AML-193 (cell line): ENCODE measurements around the gene PDK4.
A peak's percentile ranks its signal among the peaks of the same experiment; 100 is the strongest.
"Not testable (repeated sequence)": the region's sequence is repeated elsewhere in the genome, so short reads cannot be mapped to it uniquely, and the experiment has no call there.

Source experiments
- DNase-seq, 2 experiments: peaks; one replicate each; lab custom pipeline; 2025; lab: John Stamatoyannopoulos, UW

PDK4 gene

DNA sequence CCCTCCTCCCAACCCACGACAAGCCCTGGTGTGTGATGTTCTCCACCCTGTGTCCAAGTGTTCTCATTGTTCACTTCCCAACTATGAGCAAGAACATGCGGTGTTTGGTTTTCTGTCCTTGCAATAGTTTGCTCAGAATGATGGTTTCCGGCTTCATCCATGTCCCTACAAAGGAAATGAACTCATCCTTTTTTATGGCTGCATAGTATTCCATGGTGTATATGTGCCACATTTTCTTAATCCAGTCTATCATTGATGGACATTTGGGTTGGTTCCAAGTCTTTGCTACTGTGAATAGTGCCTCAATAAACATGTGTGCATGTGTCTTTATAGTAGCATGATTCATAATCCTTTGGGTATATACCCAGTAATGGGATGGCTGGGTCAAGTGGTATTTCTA, 8.5 kb upstream of the PDK4 start:
- DNase-seq: not testable (repeated sequence)

DNA sequence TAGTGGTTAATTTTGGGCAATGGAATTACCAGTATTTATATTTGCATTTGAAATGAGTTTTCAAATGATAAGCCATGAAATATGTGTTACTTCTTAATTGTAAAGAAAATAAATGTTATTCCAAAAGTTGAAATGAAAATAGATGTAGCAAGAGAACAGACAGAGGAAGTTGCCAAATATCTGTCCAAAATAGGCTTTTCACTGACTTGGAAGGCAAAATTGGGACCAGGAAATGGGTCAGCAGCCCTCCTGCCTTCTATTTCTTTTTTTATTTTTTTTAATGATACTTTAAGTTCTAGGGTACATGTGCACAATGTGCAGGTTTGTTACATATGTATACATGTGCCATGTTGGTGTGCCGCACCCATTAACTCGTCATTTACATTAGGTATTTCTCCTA, 8.1 kb upstream of the PDK4 start:
- peak; percentile 6 to 17 for DNase-seq

DNA sequence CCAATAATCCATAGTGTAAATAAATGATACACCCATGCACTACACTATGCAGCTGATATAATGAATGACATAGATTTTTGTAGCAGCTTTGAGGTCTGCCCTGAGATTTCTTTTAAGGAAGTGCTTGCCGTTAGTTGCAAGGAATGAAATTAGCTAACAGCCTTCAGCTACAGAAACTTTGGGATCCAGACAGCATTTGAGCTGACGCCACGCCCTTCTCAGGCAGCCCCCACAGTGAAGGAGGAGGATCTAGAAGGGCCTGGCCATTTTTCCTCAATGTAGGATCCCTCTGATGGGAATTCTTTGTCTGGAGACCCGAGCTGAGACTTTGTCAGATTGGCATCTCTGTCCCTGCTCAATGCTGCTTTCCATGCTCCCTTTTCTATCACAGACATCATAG, 6.1 kb upstream of the PDK4 start:
- no peak for DNase-seq

DNA sequence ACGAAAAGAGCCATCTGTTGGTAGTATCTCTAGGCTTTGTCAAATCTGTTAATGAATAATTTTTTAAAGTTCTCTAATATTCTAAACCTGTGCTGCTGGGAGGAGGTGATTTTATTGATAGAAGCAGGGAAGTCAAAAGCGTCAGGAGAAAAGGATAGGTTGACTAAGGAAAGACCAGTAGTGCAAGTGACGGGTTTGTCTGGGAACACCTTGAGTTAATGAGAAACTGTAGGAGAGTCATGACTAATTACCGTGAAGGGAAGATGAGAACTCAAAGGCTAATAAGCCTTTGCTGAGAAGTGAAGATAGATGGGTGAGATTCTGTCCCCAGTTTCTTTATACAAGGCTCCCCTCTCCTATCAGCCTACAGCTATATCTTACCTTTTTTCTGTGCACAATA, 5.0 kb upstream of the PDK4 start:
- no peak for DNase-seq

DNA sequence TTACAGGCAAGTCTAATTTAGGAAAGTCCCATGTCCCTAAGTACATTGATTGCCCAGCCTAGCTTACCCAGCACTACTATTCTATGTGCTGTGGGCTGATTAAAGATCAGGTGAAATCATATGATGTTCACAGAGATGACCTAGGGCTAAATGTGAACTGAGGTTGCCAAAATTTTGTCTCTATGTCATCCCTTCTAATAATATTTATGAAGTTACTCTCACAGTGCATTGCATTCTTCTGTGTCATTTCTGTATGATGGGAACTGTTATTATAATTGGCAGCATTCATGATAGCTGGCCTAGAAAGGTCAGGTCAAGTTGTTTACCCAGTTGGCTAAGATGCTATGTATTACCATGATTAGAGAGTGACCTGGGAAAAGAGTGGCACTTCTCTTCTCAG, 2.8 kb upstream of the PDK4 start:
- DNase-seq: no peak

DNA sequence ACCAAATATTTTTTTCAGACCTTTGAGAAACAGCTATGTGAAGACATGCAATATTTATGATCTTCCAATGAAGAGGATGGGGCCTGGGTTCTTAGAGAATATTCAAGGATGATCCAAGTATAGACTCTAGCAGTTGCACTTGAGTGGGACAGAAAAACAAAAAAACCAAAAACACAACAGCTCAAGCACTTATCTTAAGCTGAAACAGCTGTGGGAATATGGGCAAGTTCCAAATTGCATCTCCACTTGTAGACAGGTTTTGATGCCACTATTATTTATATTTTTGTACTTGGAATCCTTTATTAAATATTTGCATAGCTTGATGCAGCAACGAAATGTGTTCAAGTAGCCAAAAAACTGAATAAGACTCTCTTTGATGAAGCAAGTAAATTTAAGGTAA, 2.2 kb upstream of the PDK4 start:
- no peak for DNase-seq

DNA sequence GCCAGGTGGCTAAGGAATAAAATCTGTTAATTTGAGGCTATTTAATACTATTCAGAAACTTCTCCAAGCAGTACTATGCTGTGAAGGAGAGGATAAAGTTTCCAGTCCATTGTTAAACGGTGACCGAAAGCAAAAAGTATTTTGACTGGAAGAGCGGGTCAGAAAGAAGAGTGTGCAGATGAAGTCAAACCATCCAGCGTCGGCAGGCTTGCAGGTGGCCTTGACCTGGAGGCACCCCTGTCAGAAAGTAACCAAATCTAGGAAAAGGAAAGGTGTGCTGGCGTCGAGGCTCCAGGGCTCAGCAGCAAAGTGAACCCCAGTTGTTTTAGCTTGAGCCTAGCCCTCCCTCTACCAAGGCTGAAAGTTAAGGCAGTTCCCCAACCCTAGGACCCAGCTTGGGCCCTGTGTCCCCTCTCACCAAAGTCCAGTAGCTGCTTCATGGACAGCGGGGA, 544 bp downstream of the PDK4 start:
- DNase-seq: no peak

DNA sequence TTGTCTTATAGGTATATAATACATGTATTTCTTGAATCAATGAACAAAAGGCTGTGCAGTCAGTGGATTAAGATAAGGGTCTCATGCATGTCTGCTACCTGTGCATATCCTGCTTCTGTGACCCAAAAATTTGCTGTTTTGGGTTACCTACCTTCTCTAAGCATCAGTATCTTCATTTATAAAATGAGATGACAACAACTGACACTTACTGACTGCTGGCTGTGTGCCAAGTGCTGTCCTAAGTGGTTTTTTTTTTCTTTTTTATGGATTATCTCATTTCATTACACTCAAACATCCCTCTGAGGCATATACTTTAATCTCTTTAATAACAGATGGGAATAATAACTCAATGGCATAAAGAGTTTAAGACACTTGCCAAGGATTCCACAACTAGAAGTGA, 2.1 kb downstream of the PDK4 start:
- DNase-seq: no peak

DNA sequence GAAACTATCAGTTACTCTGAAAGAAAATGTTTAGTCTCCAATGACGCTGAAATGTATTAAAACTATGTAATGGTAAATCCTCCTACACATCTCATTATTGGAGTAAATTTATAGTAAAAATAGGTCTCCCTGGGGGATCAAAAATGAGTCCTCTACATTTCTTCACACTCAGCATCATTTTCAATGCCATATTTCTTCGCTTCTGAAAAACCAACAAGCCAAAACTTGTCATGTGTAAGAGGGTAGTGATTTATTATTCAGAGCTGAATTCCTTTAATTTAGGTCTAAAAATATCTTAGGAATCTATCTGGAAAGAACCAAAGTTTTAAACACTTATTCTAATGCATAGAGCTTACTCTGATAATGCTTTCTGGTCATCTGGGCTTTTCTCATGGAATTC, 3.0 kb downstream of the PDK4 start:
- no peak for DNase-seq

DNA sequence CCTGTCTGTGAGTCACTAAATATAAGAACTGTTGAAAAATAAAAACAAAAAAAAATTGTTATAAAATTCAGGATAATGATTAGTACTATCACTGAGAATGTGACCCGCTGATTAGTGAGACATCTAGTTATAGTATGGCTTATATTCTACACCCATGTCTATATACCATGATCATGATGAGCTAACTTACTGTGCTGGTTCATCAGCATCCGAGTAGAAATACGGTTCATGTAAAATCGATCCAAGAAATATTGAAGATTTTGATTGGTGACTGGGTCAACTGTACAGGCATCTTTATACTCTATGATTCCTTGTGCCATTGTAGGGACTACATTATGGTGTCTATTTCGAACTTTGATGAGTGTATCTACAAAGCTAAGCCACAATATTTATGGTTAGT, 3.7 kb downstream of the PDK4 start:
- DNase-seq: no peak

DNA sequence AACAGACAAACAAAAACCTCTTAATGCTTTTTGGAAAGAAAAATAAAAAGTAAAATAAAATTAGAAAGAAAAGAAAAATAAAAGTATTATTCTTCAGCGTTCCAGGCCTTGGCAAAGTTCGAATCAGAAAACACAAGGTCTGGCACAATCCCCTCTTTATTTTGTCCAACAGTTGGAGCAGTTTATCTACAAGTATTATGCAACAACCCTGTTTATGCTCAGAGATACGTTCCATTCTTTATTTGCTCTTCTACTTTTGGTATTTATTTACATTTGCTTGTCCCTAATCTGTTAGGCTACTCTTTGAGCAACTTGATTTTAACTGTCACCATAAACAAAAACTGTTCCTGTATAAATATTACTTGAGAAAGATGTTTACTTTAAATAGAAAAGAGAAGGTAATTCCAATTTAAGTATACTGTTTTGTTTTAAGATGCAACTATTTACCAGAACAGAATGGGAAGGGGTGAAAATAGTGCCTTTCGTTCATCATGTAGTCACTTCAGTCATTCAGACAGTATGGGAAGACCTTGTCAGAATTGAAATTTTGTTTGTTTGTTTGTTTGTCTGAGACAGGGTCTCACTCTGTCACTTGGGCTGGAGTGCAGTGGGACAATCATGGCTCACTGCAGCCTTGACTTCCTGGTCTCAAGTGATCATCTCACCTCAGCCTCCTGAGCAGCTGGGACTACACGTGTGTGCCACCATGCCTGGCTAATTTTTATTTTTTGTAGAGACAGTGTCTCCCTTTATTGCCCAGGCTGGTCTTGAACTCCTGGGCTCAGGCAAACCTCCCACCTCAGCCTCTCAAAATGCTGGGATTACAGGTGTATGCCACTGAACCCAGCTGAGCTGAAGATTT, 5.7 kb downstream of the PDK4 start:
- no peak for DNase-seq

DNA sequence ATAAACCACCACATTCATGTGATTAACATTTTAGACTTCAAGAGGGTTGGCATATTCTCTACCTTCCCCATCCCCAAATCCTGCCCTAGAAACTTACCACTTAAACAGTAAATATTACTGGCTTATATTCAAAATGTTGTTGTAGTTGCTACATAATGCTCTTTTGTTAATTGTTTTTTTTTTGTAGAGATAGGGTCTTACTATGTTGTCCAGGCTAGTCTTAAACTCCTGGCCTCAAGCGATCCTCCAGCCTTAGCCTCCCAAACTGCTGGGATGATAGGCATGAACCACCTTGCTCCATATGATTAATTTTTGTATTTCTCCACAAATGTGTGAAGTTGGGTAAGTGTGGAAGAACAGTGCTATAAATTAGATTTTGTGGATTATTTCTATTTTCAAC, 6.5 kb downstream of the PDK4 start:
- DNase-seq: no peak

DNA sequence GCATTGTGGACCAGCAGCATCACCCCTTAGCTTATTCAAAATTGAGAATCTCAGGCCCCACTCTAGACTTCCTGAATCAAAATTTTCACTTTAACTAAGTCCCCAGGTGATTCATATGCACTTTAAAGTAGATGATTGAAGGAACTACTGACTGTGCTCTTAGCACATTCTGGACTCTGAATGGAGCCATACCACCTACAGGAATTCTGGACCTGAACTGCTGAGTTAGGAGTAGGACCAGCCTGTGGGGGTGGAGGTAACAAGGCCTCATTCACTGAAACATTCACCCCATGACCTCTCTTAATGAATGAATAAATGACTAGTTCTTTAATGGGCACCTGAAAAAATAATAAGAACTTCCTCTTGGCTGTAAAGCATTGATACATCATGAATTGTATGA, 7.3 kb downstream of the PDK4 start:
- no peak for DNase-seq

DNA sequence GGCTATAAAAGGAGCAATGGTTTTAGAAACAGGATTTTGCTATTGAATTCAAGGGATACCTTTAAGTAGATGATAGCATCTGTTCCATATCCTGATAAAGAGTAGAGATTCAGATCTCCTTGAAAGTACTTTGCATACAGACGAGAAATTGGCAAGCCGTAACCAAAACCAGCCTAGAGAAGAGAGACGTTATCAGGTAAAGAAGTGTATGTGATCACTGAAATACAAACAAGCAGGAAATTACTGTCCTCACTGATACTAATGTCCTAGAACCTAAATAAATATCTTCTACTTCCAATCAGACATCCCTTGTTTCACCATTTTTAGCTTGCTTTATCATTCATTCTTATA, 9.4 kb downstream of the PDK4 start:
- no peak for DNase-seq

DNA sequence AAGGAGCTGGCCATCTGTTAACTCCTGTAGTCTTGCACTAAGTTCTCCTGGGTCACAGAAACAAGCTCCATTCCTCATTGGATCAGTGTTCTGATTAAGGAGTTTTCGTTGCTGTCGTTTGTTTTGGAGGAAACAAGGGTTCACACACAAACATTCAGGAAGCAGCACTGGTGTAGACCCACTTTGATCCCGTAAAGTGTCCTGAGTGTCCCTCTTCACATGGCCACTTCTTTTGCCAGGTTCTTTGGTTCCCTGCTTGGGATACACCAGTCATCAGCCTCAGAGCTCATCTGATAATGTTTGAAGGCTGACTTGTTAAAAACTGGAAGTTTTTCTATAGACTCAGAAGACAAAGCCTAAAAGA, 10.9 kb downstream of the PDK4 start:
- no peak for DNase-seq

DNA sequence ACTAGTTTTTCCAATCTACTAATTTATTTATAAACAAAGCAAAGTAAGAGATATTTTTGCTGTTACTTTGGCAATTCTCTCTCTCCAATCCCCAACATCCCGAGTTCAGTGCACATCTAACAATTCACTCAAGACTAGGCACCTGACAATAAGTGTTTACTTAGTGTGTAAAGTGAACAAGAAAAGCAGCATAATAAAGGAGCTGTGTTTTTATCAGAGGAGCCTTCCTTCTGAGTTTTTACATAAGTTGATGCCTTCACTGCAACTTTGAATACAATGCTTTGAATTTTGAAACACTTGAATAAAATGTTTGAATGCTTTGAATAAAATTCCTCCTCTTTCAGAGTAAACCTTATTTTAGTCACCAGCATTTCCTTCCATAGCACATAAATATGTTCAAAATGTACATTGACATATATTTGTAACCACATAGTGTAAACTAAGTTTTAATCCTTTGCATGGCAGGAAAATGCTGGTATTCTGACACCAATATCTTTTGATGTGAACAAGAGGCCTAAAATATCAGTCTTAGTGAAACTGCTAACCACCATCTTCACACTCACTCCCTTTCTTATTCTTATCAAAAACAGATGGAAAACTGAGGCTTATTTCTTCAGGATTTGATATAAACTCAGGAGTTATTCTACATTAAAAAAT, 11.4 kb downstream of the PDK4 start:
- DNase-seq: no peak

DNA sequence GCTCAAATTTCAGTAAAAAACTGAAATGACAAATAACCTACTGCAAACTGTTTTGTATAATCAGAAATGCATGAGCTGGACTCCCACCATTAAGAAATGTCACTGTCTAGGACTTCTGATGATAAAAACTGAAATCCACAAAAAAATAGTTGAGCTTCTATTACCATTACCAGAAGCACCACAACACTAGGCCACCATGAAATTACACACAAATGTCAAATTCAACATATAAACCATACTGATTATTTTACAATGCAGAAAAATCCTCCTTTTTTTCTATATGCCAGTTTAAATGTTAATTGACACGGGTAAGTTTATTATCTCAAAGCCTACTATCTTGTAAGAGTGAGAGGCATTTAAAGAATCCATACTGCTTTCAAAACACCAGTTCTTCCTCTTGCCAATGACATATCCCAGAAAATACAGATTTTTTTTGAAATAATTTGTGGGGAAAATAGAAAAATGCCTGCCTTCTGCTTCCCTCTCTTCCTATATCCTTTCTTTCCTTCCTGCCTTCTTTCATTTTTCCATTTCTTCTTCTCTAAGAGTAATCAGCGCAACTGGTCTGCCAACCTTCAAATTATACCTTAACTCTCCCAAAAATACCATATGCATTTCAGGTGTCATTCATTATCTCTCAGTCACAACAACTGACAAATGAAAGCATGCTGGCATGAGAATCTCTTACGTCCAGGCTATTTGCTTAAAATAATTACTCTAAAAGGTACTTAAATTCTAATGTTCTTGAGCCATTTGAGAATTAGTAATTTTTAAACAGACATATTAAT, 12.3 kb downstream of the PDK4 start:
- DNase-seq: no peak

DNA sequence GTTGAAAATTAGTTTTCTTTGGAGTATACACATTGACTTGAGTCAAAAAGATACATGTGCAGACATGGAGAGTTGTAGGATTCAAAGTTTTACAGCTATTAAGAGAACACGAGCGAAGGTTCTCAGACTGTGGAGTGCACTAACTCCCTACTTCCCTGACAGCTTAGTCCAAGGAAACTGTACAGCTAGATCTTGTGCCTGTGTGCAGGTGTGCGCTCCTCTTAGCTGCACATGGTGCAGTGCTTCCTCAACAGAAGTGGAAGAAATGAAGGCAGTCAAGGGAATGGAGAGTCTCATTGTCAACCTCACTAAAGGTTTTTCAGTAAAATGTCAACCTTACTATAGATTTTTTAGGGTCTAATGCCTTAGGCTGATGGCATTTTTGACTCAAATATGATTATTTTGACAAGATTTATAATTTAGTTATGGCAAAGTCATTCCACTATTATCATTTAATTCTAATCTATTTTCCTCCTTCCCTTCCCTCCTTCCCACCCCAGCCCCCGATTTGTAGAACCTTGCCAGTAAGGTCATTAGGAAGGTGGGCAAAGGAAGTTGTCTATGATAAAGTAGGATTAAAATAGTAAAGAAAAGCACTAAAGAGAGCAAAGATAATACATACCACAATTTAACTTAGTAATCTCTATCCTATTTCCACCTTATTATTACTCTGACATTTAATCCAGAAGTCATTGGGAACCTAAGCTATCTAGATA, 13.6 kb downstream of the PDK4 start:
- no peak for DNase-seq

DNA sequence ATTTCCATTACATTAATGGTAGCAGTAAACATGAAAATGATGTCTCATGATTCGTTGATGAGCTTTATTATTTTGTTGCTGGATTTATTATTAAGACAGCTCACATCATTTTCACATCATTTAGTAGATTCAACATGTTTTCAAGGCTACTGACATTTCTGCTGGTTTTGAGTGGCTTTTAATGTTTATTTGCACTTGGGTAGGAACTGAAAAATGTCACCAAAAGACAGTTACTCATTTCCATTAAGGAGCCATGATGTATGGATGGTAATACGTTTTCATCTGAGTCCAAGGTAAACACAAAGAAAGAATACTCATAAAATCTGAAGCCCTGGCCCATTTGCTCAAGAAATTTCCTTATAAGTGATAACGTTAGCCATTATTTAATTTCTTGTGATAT, 14.8 kb downstream of the PDK4 start:
- DNase-seq: no peak

DNA sequence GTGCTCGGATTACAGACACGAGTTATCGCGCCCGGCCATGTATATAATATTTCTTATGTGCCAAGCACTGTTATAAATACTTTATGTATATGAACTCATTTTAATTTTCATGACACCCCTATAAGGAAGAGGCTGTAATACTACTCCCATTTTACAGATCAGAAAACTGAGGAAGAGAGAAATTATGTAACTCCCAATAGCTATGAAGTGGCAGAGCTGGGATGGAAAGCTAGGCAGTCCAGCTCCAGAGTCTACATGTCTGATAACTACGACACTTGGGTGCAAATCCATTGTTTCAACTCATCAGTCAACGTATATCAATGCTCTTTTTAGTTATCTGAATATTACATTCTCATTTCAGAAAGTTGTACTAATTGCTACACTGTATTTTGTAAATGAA, 17.0 kb downstream of the PDK4 start:
- no peak for DNase-seq

DNA sequence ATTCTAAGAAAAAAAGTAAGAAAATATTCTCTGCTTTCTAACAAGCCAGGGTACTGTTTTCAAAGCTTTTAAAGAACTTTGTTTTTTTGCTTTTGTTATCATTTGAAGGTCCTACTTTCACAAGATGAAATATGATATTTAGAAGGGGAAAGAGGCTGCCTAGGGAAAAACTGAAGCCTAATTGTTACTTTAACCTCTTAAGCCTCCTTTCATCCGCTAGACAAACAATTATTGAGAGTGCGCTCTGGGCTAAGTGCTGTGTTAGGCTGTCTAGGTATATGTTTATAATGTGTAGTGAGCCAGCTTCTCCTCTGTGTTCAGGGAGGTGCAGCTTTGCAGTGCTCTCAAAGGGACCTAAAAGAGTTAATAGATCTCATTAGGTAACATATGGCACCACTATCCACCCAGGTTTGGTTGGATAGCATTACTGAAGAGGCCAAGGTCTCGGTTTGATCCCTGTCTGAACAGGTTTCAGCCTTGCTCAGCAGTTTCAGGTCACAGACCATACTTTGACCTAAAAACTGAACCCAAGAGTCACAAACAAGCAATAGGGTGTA, 17.9 kb downstream of the PDK4 start:
- DNase-seq: no peak

DNA sequence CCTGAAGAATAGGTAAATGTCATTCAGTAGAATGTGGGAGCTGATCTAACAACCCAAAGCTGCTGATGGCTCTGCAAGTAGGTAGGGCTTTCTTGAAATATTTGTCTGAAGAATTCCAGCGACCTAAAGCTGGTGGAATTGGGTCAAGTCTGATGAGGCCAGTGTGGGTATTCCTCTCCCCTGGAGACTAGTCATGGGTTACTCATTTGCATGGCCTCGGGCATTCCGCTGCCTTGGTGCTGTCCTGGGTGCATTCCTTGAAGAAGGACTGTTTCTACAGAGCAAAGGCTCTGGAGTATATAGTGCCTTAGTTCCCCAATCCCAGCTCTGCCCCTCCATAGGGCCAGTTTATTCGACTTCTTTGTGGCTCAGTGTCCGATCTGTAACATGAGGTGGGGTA, 19.2 kb downstream of the PDK4 start:
- no peak for DNase-seq
